Measurements from ENCODE around the gene ACP5. TPM values are rescaled to one million over a fixed set of nuclear protein-coding genes. Genes with fewer than 3 reads are reported as not detected.

The ACP5 gene
- total RNA-seq = 10.0 TPM

DNA sequence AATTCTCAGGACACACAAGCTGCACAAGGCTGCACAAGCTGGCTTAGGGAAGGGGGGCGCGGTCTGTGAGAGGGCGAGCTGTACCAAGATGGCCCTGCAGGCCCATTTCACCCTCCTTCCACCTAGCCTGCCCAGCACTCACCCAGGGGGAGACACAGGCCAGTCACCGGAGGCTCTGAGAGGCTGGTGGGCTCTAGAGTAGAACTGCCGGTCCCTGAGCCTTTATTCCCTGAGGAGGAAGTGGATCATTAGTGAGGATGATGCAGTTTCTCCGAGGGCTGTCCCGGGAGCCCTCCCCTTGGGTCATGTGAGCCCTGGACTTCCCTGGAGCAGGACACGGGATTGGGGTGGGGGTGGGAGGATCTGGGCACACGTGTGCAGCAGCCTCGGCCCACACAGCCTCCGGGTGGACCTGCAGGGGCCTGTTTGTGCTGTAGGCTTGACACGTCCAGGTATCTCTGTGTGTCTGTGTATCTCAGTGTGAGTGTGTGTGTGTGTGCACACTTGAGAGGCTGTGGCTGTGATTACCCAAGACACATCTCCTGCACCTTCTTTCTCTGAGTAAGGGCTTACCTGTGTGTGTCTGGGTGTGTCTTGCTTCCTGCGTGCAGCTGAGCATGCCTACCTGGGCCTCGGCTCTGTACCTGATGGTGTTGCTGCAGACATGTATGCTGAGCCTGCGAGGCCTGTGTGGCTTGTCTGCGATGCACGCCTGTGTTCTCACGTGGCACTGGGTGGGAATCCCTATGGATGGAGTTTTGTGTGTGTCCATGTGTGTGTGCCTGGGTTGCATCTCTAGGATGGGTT is at the start of gene ACP5:
Gene ACP5 (minus strand): TSS at position 195 of the 807 bp plus-strand sequence. CDS start 328 bp downstream, outside the sequence.

GRCh38 chr19:11597202-11598102 is 20.0 kb upstream of the ACP5 start, which contains the start of gene ZNF627:
Gene ZNF627, plus strand, starts transcription at chr19:11597483. Its CDS starts 145 bp downstream, at chr19:11597628.

GRCh38 chr19:11558881-11559828 is 18.3 kb downstream of the ACP5 start, which contains the start of gene ELOF1:
Gene ELOF1, minus strand, starts transcription at chr19:11559230. Its CDS starts 4,883 bp downstream, at chr19:11554347.

DNA sequence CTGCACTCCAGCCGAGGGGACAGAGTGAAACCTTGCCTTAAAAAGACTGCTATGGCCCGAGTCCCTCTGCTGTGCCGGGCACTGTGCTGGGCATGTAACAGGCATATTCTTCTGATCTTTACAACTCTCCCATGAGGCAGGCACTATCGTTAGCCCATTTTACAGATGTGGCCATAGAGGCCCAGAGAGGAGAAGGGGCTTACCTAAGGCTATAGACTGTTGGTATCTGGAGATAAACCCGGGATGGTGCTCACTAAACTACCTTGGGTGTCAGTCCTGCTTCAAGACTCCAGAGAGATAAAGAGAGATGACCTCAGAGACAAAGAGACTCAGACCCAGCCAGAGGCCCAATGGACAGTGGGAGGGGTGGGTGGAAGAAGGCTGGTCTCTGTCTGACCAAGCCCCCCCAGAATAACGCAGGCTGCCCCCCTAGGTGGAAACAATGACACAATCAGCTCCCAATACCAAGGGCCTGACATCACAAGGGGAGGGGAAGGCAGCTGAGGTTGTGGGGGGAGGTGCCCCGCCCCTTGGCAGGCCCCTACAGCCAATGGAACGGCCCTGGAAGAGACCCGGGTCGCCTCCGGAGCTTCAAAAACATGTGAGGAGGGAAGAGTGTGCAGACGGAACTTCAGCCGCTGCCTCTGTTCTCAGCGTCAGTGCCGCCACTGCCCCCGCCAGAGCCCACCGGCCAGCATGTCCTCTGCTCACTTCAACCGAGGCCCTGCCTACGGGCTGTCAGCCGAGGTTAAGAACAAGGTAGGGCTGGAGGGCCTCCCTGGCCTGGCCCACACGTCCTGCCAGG is 39.0 kb downstream of the ACP5 start, which contains the start of gene CNN1:
Gene CNN1 (plus strand): TSS at position 620 of the 805 bp plus-strand sequence. CDS start 77 bp downstream, at position 697.

GRCh38 chr19:11528551-11529341 is 48.7 kb downstream of the ACP5 start, which contains the start of gene ECSIT:
Gene ECSIT, minus strand, starts transcription at chr19:11529134. Its CDS starts 9,964 bp downstream, at chr19:11519170.

Other genes with a start within 250 kb of the ACP5 start
- gene RAB3D, start 238.0 kb downstream of the ACP5 start, total RNA-seq = 24.9 TPM
- 113 TPM for gene TMEM205, start 231.4 kb downstream of the ACP5 start, total RNA-seq
- 15.6 TPM for gene CCDC159, start 231.1 kb downstream of the ACP5 start, total RNA-seq
- 17.1 TPM for gene PLPPR2, start 222.2 kb downstream of the ACP5 start, total RNA-seq
- 2.1 TPM for gene SWSAP1, start 203.0 kb downstream of the ACP5 start, total RNA-seq
- 14.8 TPM for gene EPOR, start 193.3 kb downstream of the ACP5 start, total RNA-seq
- 46.8 TPM for gene RGL3, start 158.3 kb downstream of the ACP5 start, total RNA-seq
- 0.64 TPM for gene ODAD3, start 142.5 kb downstream of the ACP5 start, total RNA-seq
- gene PRKCSH, start 142.0 kb downstream of the ACP5 start, total RNA-seq = 165 TPM
- 0.18 TPM for gene ELAVL3, start 96.6 kb downstream of the ACP5 start, total RNA-seq
- 10.5 TPM for gene ZNF653, start 71.8 kb downstream of the ACP5 start, total RNA-seq
- 49.9 TPM for gene ECSIT, start 48.5 kb downstream of the ACP5 start, total RNA-seq
- 8.5 TPM for gene CNN1, start 38.8 kb downstream of the ACP5 start, total RNA-seq
- gene ELOF1, start 18.4 kb downstream of the ACP5 start, total RNA-seq = 24.9 TPM
- 33.2 TPM for gene ZNF627, start 19.8 kb upstream of the ACP5 start, total RNA-seq
- 15.2 TPM for gene ZNF823, start 161.3 kb upstream of the ACP5 start, total RNA-seq
- gene ZNF441, start 189.4 kb upstream of the ACP5 start, total RNA-seq = 23.7 TPM
- 3.8 TPM for gene ZNF491, start 220.9 kb upstream of the ACP5 start, total RNA-seq
- gene ZNF440, start 236.6 kb upstream of the ACP5 start, total RNA-seq = 17.0 TPM

Measured in metanephros (tissue), 1 donor.